ENCODE measurements around the gene TRIP4.
"Not testable (repeated sequence)": the region's sequence is repeated elsewhere in the genome, so short reads cannot be mapped to it uniquely, and the experiment has no call there.

TRIP4 gene

DNA sequence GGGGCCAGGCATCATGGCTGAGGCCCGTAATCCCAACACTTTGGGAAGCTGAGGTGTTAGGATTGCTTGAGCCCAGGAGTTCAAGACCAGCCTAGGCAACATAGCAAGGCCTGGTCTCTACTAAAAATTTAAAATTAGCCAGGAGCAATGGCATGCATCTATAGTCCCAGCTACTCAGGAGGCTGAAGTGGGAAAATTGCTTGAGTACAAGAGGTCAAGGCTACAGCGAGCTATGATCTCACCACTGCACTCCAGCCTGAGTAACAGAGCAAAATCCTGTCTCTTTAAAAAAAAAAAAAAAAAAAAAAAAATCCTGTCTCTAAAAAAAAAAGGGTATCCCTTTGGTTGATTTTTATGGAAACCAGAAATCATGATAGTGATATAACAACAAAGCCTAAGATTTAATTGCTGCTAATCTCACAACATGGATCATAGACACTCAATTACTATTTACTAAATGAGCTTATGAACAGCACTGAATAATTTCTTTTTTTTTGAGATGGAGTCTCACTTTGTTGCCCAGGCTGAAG lies 18.5 kb upstream of the TRIP4 start:
- no peak for ATAC-seq
- H3K9me3 Mint-ChIP-seq = no peaks in the 10 kb centered on the region
- no peak overlapping the region for H3K4me3 Mint-ChIP-seq
- H3K4me1 Mint-ChIP-seq = no peaks in the 10 kb centered on the region
- H3K27me3 Mint-ChIP-seq = no peaks in the 10 kb centered on the region
- H3K36me3 Mint-ChIP-seq = no peaks in the 10 kb centered on the region
- no peak overlapping the region for H3K27ac Mint-ChIP-seq

DNA sequence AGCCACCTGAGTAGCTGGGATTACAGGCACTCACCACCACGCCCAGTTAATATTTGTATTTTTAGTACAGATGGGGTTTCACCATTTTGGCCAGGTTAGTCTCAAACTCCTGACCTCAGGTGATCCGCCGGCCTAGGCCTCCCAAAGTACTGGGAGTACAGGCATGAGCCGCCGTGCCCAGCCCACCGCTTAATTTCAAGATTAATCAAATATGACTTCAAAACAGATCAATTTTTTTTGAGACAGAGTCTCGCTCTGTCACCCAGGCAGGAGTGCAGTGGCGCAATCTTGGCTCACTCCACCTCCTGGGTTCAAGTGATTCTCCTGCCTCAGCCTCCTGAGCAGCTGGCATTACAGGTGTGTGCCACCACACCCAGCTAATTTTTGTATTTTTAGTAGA lies 16.3 kb upstream of the TRIP4 start:
- not testable (repeated sequence) for H3K36me3 Mint-ChIP-seq, ATAC-seq, H3K9me3 Mint-ChIP-seq, H3K27ac Mint-ChIP-seq, H3K4me1 Mint-ChIP-seq, H3K27me3 Mint-ChIP-seq, H3K4me3 Mint-ChIP-seq

DNA sequence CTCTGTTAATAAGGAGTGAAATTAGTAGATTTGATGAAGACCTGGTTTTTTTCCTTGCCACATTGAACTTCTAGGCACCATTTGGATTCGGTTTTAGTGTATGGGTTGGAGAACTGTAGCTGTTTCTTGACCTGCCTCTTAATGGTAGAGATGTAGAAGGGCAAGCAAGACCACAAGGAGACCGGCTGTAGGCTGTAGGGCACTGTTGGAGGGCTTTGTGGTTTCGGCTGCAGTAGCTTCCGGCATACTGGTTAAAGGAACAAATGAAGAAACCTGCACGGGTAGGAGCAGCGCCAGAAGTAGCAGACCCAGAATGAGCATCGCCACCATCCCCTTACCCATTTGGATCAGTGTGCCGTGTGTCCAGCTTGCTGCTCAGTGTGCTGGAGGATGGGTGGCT lies 14.3 kb upstream of the TRIP4 start:
- no peaks in the 10 kb centered on the region for H3K9me3 Mint-ChIP-seq
- no peak overlapping the region for H3K4me3 Mint-ChIP-seq
- H3K27ac Mint-ChIP-seq = no peak overlapping the region
- H3K27me3 Mint-ChIP-seq = no peaks in the 10 kb centered on the region
- no peaks in the 10 kb centered on the region for H3K4me1 Mint-ChIP-seq
- no peaks in the 10 kb centered on the region for H3K36me3 Mint-ChIP-seq
- ATAC-seq = no peak

DNA sequence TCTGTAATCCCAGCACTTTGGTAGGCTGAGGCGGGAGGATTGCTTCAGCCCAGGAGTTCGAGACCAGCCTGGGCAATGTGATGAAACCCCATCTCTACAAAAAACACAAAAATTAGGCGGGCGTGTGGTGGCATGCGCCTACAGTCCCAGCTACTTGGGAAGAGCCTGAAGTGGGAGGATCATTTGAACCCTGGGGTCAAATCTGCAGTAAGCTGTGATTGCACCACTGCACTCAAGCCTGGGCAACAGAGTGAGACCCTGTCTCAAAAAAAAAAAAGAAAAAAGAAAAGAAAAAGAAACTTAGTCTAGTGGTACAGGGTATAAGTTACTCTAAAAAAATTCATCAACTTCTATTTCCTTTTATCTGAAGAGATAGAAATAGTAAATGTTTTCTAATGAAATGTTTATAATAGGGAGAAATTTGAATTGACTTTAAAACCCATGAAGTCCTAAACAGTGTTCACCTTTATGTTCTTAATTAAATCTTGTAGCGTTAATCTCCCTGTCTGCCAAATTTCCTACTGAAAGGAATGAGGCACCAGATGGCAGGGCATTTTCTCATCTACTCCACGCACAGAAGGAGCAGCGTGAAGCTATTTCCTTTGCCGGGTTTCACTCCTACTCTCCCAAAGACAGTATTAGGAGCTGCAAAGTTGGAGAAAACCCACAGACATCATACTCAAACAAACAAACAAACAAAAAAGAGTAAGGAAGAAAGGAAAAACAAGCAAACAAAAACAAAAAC lies 8.2 kb upstream of the TRIP4 start:
- no peaks in the 10 kb centered on the region for H3K9me3 Mint-ChIP-seq
- no peak for ATAC-seq

DNA sequence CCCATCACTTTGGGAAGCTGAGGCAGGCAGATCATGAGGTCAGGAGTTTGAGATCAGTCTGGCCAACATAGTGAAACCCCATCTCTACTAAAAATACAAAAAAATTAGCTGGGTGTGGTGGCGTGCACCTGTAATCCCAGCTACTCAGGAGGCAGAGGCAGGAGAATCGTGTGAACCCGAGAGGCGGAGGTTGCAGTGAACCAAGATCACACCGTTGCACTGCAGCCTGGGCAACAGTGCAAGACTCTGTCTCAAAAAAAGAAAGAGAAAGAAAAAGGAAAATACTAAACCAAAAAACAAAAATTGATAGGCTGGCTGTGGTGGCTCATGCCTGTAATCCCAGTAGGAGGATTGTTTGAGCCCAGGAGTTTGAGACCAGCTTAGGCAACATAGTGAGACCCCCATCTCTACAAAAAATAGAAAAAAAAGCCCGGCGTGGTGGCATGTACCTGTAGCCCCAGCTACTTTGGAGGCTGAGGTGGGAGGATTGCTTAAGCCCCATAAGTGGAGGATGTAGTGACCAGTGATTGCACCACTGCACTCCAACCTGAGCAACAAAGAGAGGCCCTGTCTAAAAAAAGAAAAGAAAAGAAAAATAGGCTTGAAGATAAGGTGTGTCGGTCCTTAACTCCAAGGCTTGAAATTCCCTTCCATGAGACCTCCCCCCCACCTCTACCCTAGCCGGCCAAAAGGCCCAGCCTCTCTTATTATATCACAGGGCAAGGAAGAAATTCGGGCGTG lies 7.3 kb upstream of the TRIP4 start:
- Mint-ChIP-seq H3K27ac (peak overlapping the region; percentile 58), H3K4me3 (peak overlapping the region; percentile 87), H3K4me1 (peaks cover 23% of the 10 kb centered on the region)
- not testable (repeated sequence) for ATAC-seq, H3K36me3 Mint-ChIP-seq, H3K9me3 Mint-ChIP-seq, H3K27me3 Mint-ChIP-seq

More for the DNA sequence above, 8.2 kb upstream of the TRIP4 start:
- peaks cover 23% of the 10 kb centered on the region for H3K4me1 Mint-ChIP-seq
- no peaks in the 10 kb centered on the region for H3K36me3 Mint-ChIP-seq
- no peaks in the 10 kb centered on the region for H3K27me3 Mint-ChIP-seq
- peak overlapping the region; percentile 51 for H3K4me3 Mint-ChIP-seq
- no peak overlapping the region for H3K27ac Mint-ChIP-seq

DNA sequence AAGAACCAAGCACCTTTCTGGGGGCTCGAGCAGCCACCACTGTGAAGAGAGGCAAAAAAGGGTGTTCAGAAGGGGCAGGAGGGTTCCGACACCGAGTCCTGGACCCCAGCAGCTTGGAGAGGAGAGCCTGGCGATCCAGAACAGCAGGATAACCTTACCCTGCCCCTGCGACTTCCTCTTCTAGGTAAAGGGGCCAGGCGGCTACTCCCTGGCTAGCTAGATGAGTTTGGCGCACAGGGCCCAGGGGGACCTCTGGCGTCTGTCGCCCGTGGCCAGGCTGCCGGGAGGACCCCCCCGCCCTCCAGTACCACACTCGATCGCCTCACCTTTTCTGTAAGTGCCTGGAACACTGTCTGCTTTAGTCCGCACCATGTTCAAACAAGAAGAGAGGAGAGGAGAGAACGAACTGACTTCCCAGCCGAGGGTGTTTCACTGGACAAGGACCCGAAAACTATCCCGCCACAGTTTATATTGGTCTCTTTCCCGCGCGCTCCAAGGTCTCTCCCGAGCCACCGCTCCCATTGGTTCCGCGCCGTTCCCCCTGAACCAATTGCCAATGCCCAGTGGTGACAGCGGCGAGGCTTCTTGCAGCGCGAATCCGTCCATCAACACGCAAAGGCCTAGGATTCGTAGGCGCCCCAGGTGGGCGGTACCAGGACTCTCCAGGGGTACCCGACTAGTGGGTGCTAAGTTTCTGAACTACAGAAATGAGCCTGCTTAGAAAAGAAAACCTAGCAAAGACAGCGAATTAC lies 6.5 kb upstream of the TRIP4 start, which contains the start of gene PCLAF:
Gene PCLAF, minus strand, starts transcription at position 442 of the 752 bp plus-strand sequence. Its CDS starts 70 bp downstream, at position 372.
- no peaks in the 10 kb centered on the region for H3K27me3 Mint-ChIP-seq
- peak; percentile 100 for ATAC-seq
- H3K4me3 Mint-ChIP-seq = peak within 1 kb of the TSS; percentile 87
- peaks cover 23% of the 10 kb centered on the region for H3K4me1 Mint-ChIP-seq
- H3K27ac Mint-ChIP-seq = peak within 1 kb of the TSS; percentile 58
- H3K36me3 Mint-ChIP-seq = no peaks in the 10 kb centered on the region
- no peaks in the 10 kb centered on the region for H3K9me3 Mint-ChIP-seq

DNA sequence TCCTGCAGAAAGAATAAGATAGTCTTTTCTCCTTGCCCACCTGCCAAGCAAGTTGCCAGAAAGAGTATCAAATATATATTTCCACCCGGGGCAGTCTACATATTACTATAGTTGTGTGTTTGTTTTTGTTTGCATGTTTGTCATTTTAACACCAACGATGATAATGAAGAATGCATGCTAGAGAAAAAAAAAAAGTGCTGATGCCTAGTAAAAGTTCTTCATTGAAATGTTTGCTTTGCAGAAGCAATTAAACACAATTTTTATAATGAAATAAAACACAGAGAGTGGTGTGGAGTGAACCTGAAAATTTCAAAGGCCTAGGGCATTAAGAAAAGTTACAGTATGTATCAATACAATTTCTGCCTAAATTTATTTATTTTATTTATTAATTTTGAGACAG lies 3.9 kb upstream of the TRIP4 start:
- ATAC-seq = no peak
- Mint-ChIP-seq H3K36me3 (peaks cover 8% of the 10 kb centered on the region), H3K27ac (no peak overlapping the region), H3K4me3 (no peak overlapping the region), H3K4me1 (peaks cover 34% of the 10 kb centered on the region), H3K27me3 (no peaks in the 10 kb centered on the region), H3K9me3 (no peaks in the 10 kb centered on the region)

DNA sequence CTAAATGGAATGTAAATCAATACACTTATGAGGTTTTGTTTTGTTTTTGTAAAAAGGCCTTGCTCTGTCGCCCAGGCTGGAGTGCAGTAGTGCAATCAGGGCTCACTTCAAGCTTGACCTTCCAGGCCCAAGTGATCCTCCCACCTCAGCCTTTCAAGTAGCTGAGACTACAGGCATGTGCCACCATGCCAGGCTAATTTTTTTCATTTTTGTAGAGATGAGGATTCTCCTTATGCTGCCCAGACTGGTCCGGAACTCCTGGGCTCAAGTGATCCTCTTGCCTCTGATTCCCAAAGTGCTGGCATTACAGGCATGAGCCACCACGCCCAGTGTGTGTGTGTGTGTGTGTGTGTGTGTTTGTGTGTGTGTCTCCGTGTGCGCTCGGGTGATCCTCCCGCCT lies 1.3 kb upstream of the TRIP4 start:
- Mint-ChIP-seq H3K27ac (peak overlapping the region; percentile 89), H3K4me1 (peaks cover 34% of the 10 kb centered on the region), H3K9me3 (no peaks in the 10 kb centered on the region), H3K27me3 (no peaks in the 10 kb centered on the region), H3K36me3 (peaks cover 14% of the 10 kb centered on the region), H3K4me3 (no peak overlapping the region)
- no peak for ATAC-seq

DNA sequence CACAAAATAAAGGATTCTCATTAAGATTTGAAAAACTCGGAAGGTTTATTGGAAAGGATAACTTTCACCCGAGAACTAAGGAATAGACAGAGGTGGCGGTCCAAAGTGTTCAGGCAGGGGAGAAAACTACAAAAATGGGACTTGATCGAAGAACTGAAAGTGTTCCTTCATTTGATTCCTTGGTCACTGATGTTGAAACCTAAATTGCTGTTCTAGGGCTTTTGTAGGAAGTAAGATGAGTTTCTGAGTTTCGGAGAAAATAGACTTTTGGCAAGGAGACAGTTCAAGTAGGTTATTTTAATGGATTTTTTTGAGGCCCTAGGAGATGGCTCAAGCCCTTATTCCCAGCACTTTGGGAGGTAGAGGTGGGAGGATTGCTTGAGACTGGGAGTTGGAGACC lies 1.4 kb downstream of the TRIP4 start:
- no peak for ATAC-seq
- Mint-ChIP-seq H3K27me3 (no peaks in the 10 kb centered on the region), H3K4me3 (peak overlapping the region; percentile 78), H3K36me3 (peaks cover 19% of the 10 kb centered on the region), H3K27ac (no peak overlapping the region), H3K4me1 (peaks cover 24% of the 10 kb centered on the region), H3K9me3 (no peaks in the 10 kb centered on the region)

DNA sequence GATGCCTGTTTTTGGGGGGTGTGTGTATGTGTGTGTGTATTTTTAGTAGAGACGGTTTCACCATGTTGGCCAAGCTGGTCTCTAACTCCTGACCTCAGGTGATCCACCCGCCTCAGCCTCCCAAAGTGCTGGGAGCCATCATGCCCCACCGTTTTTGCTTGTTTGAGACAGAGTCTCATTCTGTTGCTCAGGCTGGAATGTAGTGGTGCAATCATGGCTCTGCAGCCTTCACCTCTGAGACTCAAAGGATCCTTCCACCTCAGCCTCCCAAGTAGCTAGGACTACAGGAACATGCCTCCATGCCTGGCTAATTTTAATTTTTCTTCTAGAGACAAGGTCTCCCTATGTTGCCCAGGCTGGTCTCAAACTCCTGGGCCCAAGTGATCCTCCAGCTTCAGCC lies 4.8 kb downstream of the TRIP4 start:
- H3K4me3 Mint-ChIP-seq, ATAC-seq, H3K9me3 Mint-ChIP-seq, H3K27ac Mint-ChIP-seq, H3K27me3 Mint-ChIP-seq: not testable (repeated sequence)
- peaks cover 45% of the 10 kb centered on the region for H3K36me3 Mint-ChIP-seq
- peaks cover 23% of the 10 kb centered on the region for H3K4me1 Mint-ChIP-seq

DNA sequence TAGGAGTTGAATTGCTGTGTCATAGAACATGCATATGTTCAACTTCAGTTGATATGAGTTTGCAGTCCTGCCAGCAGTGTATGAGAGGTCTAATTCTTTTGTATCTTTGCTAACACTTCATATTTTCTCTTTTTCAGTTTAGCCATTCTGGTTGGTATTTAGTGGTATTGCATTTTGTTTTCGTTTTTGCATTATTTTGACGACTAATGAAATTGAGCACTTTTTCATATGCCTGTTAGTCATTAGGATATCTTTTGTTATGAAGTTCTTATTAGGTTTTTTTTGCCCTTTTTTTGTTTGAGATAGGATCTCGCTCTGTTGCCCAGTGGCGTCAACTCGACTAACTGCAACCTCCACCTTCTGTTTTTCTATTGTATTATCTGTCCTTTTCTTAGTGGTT lies 9.2 kb downstream of the TRIP4 start:
- Mint-ChIP-seq H3K9me3 (no peaks in the 10 kb centered on the region), H3K27ac (no peak overlapping the region), H3K36me3 (peaks cover 57% of the 10 kb centered on the region), H3K4me1 (no peaks in the 10 kb centered on the region), H3K27me3 (no peaks in the 10 kb centered on the region), H3K4me3 (no peak overlapping the region)
- ATAC-seq = no peak

DNA sequence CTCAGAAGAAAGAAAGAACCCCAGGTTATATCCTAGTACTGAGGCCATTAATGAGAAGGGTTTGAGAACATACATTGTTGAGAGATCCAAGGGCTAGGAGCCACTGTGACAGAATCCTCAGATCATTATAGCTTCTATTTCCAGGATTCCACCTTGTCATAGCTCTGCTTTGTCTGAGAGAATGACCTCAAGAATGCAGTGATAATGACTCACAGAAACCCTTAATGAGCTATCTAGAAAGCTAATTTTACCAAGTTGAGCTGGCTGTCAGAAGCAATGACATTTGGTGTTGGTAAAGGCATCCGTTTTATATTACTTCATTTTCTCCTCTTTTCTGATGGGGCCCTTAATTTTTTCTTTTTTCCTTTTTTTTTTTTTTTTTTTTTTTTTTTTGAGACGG lies 10.9 kb downstream of the TRIP4 start:
- Mint-ChIP-seq H3K9me3 (no peaks in the 10 kb centered on the region), H3K36me3 (peaks cover 58% of the 10 kb centered on the region), H3K4me3 (no peak overlapping the region), H3K27me3 (no peaks in the 10 kb centered on the region), H3K27ac (no peak overlapping the region), H3K4me1 (no peaks in the 10 kb centered on the region)
- no peak for ATAC-seq

DNA sequence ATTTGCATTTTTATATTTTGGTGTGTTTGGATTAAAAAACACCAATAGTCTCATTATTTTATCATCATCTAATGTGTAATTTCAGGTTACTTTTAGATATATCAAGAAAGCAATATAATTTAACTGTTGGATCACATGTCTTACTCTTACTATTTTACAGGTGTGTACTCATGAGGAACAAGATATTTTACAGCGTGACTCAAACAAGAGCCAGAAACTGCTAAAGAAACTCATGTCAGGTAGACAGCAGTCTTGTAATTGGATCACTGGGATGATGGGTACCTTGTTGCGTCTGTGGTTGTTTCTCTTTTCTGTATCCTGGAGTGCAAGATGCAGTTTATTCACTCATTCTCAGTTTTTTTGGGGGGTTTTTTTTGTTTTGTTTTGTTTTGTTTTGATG lies 12.9 kb downstream of the TRIP4 start:
- ATAC-seq = no peak
- Mint-ChIP-seq H3K9me3 (no peaks in the 10 kb centered on the region), H3K36me3 (peaks cover 56% of the 10 kb centered on the region), H3K27me3 (no peaks in the 10 kb centered on the region), H3K4me1 (no peaks in the 10 kb centered on the region), H3K4me3 (no peak overlapping the region), H3K27ac (no peak overlapping the region)

DNA sequence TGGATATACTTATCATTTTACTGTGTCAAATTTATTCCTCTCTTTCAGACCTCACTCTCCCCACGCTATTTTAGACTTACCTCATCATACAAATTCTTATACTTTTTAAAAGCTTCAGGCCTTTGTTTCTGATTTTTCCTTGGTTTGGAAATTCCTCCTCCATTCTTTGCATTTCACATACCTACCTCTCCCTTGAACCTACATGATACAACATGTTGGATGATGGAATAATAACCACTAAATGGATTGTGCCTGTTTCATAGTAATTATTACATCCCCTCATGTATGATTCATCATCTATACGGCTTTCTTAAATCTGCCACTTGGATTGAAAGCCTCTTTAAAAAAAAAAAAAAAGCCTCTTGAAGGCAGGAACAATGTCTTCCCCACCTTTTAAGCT lies 24.6 kb downstream of the TRIP4 start:
- no peak overlapping the region for H3K27ac Mint-ChIP-seq

DNA sequence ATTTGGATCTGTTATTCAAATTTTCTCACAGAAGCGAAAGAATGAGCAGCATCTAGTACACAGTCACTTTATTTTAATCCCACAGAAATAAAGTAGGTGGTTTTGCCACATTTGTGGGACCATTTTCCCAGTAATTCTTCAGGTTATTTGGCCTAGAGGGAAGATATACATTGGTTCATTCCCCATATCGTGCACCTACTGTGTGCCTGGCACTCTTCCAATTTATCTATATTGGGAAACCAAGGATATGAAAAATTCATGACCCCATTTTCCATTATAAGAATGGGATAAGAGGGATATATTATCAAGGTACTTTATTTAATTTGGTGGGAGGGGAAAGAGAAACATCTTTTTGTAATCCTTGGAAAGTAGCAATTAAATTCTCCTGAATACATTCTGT lies 35.1 kb downstream of the TRIP4 start:
- Mint-ChIP-seq H3K27me3 (no peaks in the 10 kb centered on the region), H3K4me1 (peaks cover 11% of the 10 kb centered on the region), H3K9me3 (no peaks in the 10 kb centered on the region), H3K27ac (peak overlapping the region; percentile 67), H3K4me3 (no peak overlapping the region), H3K36me3 (peaks cover 65% of the 10 kb centered on the region)
- ATAC-seq = no peak

More for the DNA sequence above, 24.6 kb downstream of the TRIP4 start:
- H3K4me3 Mint-ChIP-seq = no peak overlapping the region
- no peaks in the 10 kb centered on the region for H3K9me3 Mint-ChIP-seq
- no peaks in the 10 kb centered on the region for H3K4me1 Mint-ChIP-seq
- peaks cover 71% of the 10 kb centered on the region for H3K36me3 Mint-ChIP-seq
- no peak for ATAC-seq
- no peaks in the 10 kb centered on the region for H3K27me3 Mint-ChIP-seq
